ENCODE results near the gene EMILIN3. TPM values are rescaled to one million over a fixed set of nuclear protein-coding genes. Genes with fewer than 3 reads are reported as not detected.

The EMILIN3 gene
- total RNA-seq, 2 experiments from 2014 or later = not detected

- no peaks in the 10 kb centered on the region for H3K9me3 Mint-ChIP-seq
- H3K27me3 Mint-ChIP-seq = peaks cover 16% of the 10 kb centered on the region
- no peaks in the 10 kb centered on the region for H3K36me3 Mint-ChIP-seq
- H3K4me1 Mint-ChIP-seq = peaks cover 1% of the 10 kb centered on the region
- no peak overlapping the region for H3K27ac Mint-ChIP-seq
- H3K4me3 Mint-ChIP-seq = no peak overlapping the region
- DNase-seq = no peak
These were observed 4.6 kb downstream of the EMILIN3 start for GRCh38 chr20:41361757-41362747.

GRCh38 chr20:41360831-41361756 lies 5.5 kb downstream of the EMILIN3 start:
- H3K27ac Mint-ChIP-seq = no peak overlapping the region
- peaks cover 1% of the 10 kb centered on the region for H3K4me1 Mint-ChIP-seq
- no peak overlapping the region for H3K4me3 Mint-ChIP-seq
- DNase-seq = no peak
- H3K36me3 Mint-ChIP-seq = no peaks in the 10 kb centered on the region
- peaks cover 14% of the 10 kb centered on the region for H3K27me3 Mint-ChIP-seq
- no peaks in the 10 kb centered on the region for H3K9me3 Mint-ChIP-seq

- Mint-ChIP-seq H3K27ac (no peak overlapping the region), H3K4me1 (no peaks in the 10 kb centered on the region), H3K9me3 (no peaks in the 10 kb centered on the region), H3K4me3 (no peak overlapping the region), H3K27me3 (peaks cover 2% of the 10 kb centered on the region), H3K36me3 (no peaks in the 10 kb centered on the region)
- DNase-seq = no peak
These were observed 7.0 kb downstream of the EMILIN3 start for GRCh38 chr20:41359541-41360011.

- no peaks in the 10 kb centered on the region for H3K36me3 Mint-ChIP-seq
- no peaks in the 10 kb centered on the region for H3K27me3 Mint-ChIP-seq
- DNase-seq = no peak
- no peaks in the 10 kb centered on the region for H3K4me1 Mint-ChIP-seq
- no peaks in the 10 kb centered on the region for H3K9me3 Mint-ChIP-seq
- no peak overlapping the region for H3K27ac Mint-ChIP-seq
- no peak overlapping the region for H3K4me3 Mint-ChIP-seq
These were observed 7.9 kb downstream of the EMILIN3 start for GRCh38 chr20:41358717-41359116.

- no peaks in the 10 kb centered on the region for H3K9me3 Mint-ChIP-seq
- H3K27me3 Mint-ChIP-seq = no peaks in the 10 kb centered on the region
- no peaks in the 10 kb centered on the region for H3K36me3 Mint-ChIP-seq
- no peak for DNase-seq
- H3K4me3 Mint-ChIP-seq = no peak overlapping the region
- no peak overlapping the region for H3K27ac Mint-ChIP-seq
- H3K4me1 Mint-ChIP-seq = no peaks in the 10 kb centered on the region
These were observed 8.4 kb downstream of the EMILIN3 start for GRCh38 chr20:41358230-41358629.

GRCh38 chr20:41357424-41358163 lies 9.0 kb downstream of the EMILIN3 start:
- H3K4me3 Mint-ChIP-seq = no peak overlapping the region
- no peaks in the 10 kb centered on the region for H3K4me1 Mint-ChIP-seq
- H3K9me3 Mint-ChIP-seq = no peaks in the 10 kb centered on the region
- no peak for DNase-seq
- no peaks in the 10 kb centered on the region for H3K36me3 Mint-ChIP-seq
- no peaks in the 10 kb centered on the region for H3K27me3 Mint-ChIP-seq
- H3K27ac Mint-ChIP-seq = no peak overlapping the region

- no peaks in the 10 kb centered on the region for H3K36me3 Mint-ChIP-seq
- no peak overlapping the region for H3K4me3 Mint-ChIP-seq
- H3K9me3 Mint-ChIP-seq = no peaks in the 10 kb centered on the region
- no peaks in the 10 kb centered on the region for H3K27me3 Mint-ChIP-seq
- no peaks in the 10 kb centered on the region for H3K4me1 Mint-ChIP-seq
- H3K27ac Mint-ChIP-seq = no peak overlapping the region
- DNase-seq = no peak
These were observed 9.7 kb downstream of the EMILIN3 start for GRCh38 chr20:41356951-41357350.

- H3K4me3 Mint-ChIP-seq = no peak overlapping the region
- no peaks in the 10 kb centered on the region for H3K4me1 Mint-ChIP-seq
- no peaks in the 10 kb centered on the region for H3K27me3 Mint-ChIP-seq
- no peaks in the 10 kb centered on the region for H3K9me3 Mint-ChIP-seq
- no peak for DNase-seq
- H3K27ac Mint-ChIP-seq = no peak overlapping the region
- H3K36me3 Mint-ChIP-seq = no peaks in the 10 kb centered on the region
These were observed 10.9 kb downstream of the EMILIN3 start for GRCh38 chr20:41355598-41356203.

- H3K4me1 Mint-ChIP-seq = no peaks in the 10 kb centered on the region
- no peaks in the 10 kb centered on the region for H3K27me3 Mint-ChIP-seq
- DNase-seq = no peak
- H3K36me3 Mint-ChIP-seq = no peaks in the 10 kb centered on the region
- no peak overlapping the region for H3K27ac Mint-ChIP-seq
- no peak overlapping the region for H3K4me3 Mint-ChIP-seq
- H3K9me3 Mint-ChIP-seq = no peaks in the 10 kb centered on the region
These were observed 11.4 kb downstream of the EMILIN3 start for GRCh38 chr20:41355192-41355591.

- no peaks in the 10 kb centered on the region for H3K27me3 Mint-ChIP-seq
- DNase-seq = no peak
These were observed 13.1 kb downstream of the EMILIN3 start for GRCh38 chr20:41353530-41353929.

GRCh38 chr20:41352666-41353065 lies 14.0 kb downstream of the EMILIN3 start:
- Mint-ChIP-seq H3K4me3 (no peak overlapping the region), H3K9me3 (no peaks in the 10 kb centered on the region), H3K4me1 (no peaks in the 10 kb centered on the region), H3K27me3 (no peaks in the 10 kb centered on the region), H3K36me3 (no peaks in the 10 kb centered on the region), H3K27ac (no peak overlapping the region)
- DNase-seq = no peak

More at GRCh38 chr20:41353530-41353929, 13.1 kb downstream of the EMILIN3 start:
- Mint-ChIP-seq H3K27ac (no peak overlapping the region), H3K9me3 (no peaks in the 10 kb centered on the region), H3K4me1 (no peaks in the 10 kb centered on the region), H3K4me3 (no peak overlapping the region), H3K36me3 (no peaks in the 10 kb centered on the region)

GRCh38 chr20:41352106-41352505 lies 14.5 kb downstream of the EMILIN3 start:
- Mint-ChIP-seq H3K4me3 (no peak overlapping the region), H3K27me3 (no peaks in the 10 kb centered on the region), H3K9me3 (no peaks in the 10 kb centered on the region), H3K27ac (no peak overlapping the region), H3K36me3 (no peaks in the 10 kb centered on the region), H3K4me1 (no peaks in the 10 kb centered on the region)
- DNase-seq = no peak

- Mint-ChIP-seq H3K4me3 (no peak overlapping the region), H3K27me3 (no peaks in the 10 kb centered on the region), H3K27ac (no peak overlapping the region), H3K36me3 (no peaks in the 10 kb centered on the region), H3K4me1 (no peaks in the 10 kb centered on the region), H3K9me3 (no peaks in the 10 kb centered on the region)
- no peak for DNase-seq
These were observed 16.1 kb downstream of the EMILIN3 start for GRCh38 chr20:41350408-41350962.

GRCh38 chr20:41349943-41350342 lies 16.7 kb downstream of the EMILIN3 start:
- no peaks in the 10 kb centered on the region for H3K27me3 Mint-ChIP-seq
- no peaks in the 10 kb centered on the region for H3K9me3 Mint-ChIP-seq
- H3K4me1 Mint-ChIP-seq = no peaks in the 10 kb centered on the region
- DNase-seq = no peak
- H3K4me3 Mint-ChIP-seq = no peak overlapping the region
- H3K27ac Mint-ChIP-seq = no peak overlapping the region
- no peaks in the 10 kb centered on the region for H3K36me3 Mint-ChIP-seq

Measured in activated naive CD8-positive, alpha-beta T cell treated with anti-CD3 and anti-CD28 coated beads for 36 hours (primary cell).